ENCODE measurements around the gene CEACAM8.
"Not testable (repeated sequence)": the region's sequence is repeated elsewhere in the genome, so short reads cannot be mapped to it uniquely, and the experiment has no call there.

Gene CEACAM8

GRCh38 chr19:42573642-42574041, 21.1 kb downstream of the CEACAM8 start:
- DNase-seq (ENCODE audit: low read depth in 3 of 3, low spot score in 1 of 3) = no peak

GRCh38 chr19:42571116-42571515, 23.6 kb downstream of the CEACAM8 start:
- DNase-seq (ENCODE audit: low read depth in 3 of 3, low spot score in 1 of 3) = no peak

DNA sequence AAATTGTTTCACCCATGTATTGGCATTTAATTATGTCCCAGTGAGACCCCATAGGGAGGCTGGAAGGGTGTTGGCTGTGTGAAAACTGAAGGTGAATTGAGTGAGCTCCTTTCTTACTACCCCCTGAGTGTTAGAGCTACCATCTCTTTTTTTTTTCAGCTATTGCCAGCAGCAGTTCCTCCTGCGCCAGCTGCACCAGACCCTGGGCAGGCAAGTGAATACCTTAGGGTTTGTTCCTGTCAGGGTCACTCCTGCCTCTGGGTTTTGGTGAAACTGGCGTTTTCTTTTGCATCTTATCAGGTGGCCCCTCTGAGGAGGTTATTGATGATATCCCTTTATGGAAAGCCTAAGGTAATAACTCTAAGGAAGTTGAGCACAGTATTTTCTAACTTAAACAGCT, 25.5 kb downstream of the CEACAM8 start:
- DNase-seq (ENCODE audit: low read depth in 3 of 3, low spot score in 1 of 3) = no peak

DNA sequence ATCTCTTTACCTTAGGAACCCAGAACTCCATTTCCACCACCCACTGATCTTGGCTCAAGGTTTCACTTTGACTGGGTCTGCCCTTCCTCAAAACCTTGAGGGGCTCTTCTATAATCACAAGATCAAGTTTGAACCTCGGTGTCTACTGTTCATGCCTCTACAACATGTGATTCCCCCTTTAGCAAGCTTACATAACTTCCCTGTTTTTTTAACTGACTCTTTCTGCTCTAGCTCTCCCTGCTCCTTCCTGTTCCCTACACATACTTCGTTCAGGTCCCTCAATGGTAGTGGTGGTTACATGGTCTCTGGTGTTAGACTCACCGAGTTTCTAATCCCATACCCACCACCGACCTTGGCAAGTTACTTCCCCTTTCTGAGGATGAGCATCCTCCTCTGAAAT, 26.7 kb downstream of the CEACAM8 start:
- DNase-seq (ENCODE audit: low read depth in 3 of 3, low spot score in 1 of 3) = no peak

- no peak for DNase-seq (ENCODE audit: low read depth in 3 of 3, low spot score in 1 of 3)
Measured at GRCh38 chr19:42567567-42567966, 27.2 kb downstream of the CEACAM8 start.

DNA sequence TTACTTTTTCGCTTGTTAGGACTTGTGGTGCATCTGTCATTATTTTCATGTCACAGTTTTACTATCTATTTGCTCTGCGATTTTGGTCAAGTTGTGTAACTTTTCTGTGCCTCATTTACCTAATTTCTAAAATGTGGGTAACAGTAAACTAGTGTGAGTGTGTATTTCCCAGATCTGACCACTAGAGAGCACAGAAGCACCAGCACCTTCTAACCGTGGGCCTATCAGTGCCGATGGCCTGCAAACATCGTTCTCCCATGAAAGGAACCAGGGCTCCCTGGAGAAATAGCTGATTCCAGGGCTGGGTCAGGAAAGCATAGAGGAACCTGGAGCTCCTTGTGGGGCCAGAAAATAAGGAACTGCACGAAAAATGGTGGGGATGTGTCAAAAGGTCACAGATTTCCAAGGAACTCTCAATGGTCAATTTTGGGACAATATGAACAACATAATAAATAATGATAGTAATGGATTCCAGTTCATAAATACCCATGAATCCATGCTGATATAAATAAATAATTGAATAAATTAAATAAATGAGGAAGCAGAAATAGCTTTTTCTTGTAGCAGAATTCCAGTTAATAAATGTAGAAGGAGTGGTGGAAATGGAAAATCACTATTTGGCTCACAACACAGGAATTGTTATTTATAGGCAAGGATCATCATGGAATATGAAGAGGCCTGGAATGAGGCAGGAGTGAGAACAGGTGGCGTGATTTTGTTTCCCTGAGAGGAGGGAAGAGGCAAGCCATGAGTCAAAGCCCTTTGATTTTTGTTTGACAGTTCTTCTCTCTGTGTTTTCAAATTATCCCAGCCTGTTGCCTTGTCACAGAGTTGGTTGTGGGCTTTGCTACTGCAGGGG, 31.1 kb downstream of the CEACAM8 start:
- DNase-seq (ENCODE audit: low read depth in 3 of 3, low spot score in 1 of 3) = no peak

- DNase-seq (ENCODE audit: low read depth in 3 of 3, low spot score in 1 of 3) = no peak
Measured at GRCh38 chr19:42561512-42561911, 33.2 kb downstream of the CEACAM8 start.

GRCh38 chr19:42560731-42561130, 34.0 kb downstream of the CEACAM8 start:
- no peak for DNase-seq (ENCODE audit: low read depth in 3 of 3, low spot score in 1 of 3)

DNA sequence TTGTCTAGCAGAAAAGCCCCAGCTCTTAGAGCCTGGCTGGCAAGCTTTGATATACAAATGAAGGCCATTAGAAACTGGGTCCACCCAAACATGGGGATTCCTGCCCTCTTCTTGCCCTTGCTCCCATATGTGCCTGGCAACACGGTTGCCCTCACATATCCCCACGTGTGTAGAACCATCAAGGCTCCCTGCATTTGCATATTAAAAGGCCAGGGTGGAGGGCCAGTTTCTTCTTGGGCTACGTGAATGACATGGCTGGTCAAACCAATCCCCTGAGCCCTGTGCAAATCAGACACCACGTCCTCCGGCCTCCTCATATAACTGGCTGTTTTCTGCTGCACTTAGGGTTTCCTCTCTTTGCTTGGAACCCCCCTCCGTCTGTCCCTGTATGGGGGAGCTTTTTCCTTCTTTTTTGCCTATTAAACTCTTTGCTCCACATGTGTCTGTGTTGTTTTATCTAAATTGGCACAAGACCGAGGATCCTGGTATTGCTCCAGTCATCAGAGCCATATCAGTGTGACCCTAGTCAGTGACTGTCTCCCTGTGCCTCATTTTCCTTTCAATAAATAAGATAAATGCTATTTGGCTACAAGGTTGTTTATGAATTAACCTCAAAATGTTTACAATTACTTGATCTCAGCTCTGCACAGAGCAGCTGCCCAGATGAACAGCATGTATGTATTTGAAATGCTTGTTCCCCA, 36.1 kb downstream of the CEACAM8 start:
- DNase-seq (ENCODE audit: low read depth in 3 of 3, low spot score in 1 of 3) = no peak

DNA sequence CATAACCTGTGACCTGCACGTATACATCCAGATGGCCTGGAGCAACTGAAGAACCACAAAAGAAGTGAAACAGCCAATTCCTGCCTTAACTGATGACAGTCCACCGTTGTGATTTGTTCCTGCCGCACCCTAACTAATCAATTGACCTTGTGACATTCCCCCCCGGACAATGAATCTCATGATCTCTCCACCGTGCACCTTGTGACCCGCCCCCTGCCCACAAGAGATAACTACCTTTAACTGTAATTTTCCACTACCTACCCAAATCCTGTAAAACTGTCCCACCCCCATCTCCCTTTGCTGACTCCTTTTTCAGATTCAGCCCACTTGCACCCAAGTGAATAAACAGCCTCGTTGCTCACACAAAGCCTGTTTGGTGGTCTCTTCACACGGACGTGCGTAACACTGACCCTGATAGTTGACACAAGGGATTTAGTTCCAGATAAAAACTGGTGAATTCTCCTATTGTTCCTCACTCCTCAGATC, 37.3 kb downstream of the CEACAM8 start:
- DNase-seq (ENCODE audit: low read depth in 3 of 3, low spot score in 1 of 3) = not testable (repeated sequence)

DNA sequence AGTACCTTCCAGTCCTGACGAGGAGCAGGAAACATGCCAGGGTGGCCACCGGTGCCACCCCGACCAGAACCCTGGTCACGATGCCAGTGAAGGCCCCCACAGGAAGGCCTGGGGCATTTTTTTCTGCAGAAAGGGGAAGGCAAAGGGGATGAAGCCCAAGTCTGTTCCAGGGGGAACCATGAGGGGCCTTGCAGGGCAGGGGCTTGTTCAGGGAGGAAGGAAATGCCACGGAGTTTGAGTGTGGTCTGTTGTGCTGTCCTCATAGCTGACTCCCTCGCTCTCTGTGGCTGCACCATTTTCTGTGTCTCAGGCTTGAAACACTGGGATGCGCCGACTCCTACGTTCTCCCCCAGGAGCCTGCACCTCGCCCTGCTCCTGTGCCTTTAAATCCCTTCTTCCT, 38.9 kb downstream of the CEACAM8 start:
- no peak for DNase-seq (ENCODE audit: low read depth in 3 of 3, low spot score in 1 of 3)

- no peak for DNase-seq (ENCODE audit: low read depth in 3 of 3, low spot score in 1 of 3)
Measured at GRCh38 chr19:42555317-42555716, 39.4 kb downstream of the CEACAM8 start.

- no peak for DNase-seq (ENCODE audit: low read depth in 3 of 3, low spot score in 1 of 3)
Measured at GRCh38 chr19:42554046-42554575, 40.6 kb downstream of the CEACAM8 start.

DNA sequence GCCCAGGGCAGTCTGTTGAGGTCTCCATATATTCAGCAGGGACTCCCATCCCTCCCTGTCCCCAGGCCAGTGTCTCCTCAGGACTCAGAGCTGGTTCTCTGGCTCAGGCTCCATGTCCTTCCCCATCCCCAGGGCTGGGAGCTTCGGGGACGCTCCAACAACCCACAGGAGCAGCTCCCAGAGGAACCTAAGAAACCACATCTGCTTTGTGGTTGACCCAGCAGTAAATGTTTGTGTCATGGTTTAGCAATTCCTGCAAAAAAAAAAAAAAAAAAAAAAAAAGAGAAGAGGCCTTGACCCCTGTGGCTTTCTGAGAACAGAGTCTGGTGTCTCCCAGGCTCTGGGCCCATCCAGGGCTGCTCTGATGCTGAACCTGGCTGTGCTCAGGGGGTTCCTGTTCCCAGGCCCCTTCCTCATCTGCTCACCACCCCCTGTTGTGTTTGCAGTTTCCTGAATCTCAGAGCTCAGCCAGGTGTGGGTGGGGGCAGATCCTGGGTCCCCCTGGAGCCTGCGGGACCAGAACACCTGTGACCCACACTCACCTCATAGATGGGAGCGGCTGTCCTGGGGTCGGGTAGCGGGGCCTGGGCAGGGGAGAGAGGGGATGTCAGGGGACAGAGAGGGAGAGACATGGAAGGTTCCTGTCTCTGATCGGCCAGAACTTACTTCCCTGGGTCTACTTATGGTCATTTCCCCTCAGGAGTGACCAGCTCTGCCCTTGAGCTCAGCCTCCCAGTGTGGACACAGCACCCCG, 41.3 kb downstream of the CEACAM8 start:
- DNase-seq (ENCODE audit: low read depth in 3 of 3, low spot score in 1 of 3) = no peak

GRCh38 chr19:42552086-42553065, 42.3 kb downstream of the CEACAM8 start:
- no peak for DNase-seq (ENCODE audit: low read depth in 3 of 3, low spot score in 1 of 3)

GRCh38 chr19:42550521-42550920, 44.2 kb downstream of the CEACAM8 start:
- not testable (repeated sequence) for DNase-seq (ENCODE audit: low read depth in 3 of 3, low spot score in 1 of 3)

DNA sequence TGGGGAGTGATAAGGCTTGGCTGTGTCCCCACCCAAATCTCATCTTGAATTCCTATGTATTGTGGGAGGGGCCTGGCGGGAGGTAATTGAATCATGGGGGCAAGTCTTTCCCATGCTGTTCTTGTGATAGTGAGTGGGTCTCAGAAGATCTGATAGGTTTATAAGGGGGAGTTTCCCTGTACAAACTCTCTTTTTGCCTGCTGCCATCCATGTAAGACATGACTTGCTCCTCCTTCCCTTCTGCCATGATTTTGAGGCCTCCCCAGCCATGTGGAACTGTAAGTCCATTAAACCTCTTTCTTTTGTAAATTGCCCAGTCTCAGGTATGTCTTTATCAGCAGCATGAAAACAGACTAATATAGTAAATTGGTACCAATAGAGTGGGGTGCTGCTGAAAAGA, 45.7 kb downstream of the CEACAM8 start:
- DNase-seq (ENCODE audit: low read depth in 3 of 3, low spot score in 1 of 3) = not testable (repeated sequence)

GRCh38 chr19:42548552-42548951, 46.2 kb downstream of the CEACAM8 start:
- no peak for DNase-seq (ENCODE audit: low read depth in 3 of 3, low spot score in 1 of 3)

DNA sequence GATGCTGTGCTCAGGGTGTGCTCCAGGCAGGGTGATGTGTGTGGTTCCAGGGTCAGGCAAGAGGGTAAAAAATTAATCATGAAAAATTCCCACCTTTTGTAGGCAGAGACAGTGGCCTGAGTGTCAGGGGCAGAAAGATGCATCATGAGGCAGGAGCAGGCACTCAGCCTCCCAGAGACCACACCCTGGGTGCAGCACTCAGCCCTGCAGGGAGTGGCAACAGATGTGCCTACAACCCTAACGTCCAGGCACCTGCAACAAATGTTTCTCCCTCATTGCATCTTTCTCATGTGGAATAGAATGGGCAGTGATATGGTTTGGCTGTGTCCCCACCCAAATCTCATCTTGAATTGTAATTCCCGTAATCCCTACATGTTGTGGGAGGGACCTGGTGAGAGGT, 46.8 kb downstream of the CEACAM8 start:
- DNase-seq (ENCODE audit: low read depth in 3 of 3, low spot score in 1 of 3) = no peak

DNA sequence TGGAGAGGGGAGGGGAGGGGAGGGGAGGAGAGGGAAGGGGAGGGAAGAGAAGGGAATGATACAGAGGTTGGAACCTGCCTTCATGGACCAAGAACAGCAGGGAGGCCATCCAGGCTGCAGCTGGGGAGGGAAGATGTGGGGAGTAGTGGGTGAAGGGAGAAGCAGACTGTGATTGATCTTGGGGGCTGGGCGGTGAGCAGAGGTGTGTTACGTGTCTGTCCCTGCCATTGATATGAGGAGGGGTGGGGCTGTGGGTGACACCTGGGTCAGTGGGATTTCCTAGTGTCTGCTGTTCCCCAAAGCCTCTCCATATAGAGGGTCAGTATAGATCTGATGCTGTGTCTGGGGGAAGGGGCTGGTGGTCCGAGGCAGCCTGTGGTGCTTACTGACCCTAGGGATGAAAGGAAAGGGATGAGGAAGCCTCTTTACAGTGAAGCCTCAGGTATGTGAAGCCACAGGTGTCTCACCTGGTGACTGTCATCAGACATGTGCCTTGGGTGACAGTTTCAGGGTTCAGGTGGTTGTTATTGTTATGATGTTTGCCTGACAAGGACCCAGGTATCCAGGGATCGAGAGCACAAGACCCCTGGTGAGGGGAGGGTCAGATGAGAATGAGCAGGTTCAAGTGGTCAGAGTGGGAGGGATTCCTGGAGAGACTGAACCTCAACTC, 47.8 kb downstream of the CEACAM8 start:
- no peak for DNase-seq (ENCODE audit: low read depth in 3 of 3, low spot score in 1 of 3)
